GM12878 (cell line): ENCODE results near the gene CDCA3. TPM values are rescaled to one million over a fixed set of nuclear protein-coding genes. Genes with fewer than 3 reads are reported as not detected.

Experiments used
- ATAC-seq: fragments of 200-7000 bp; cut with Tn5 transposase; 3 replicates; pipeline ENCODE4 v1.9.1; 2020; ENCODE audit warnings: mild to moderate bottlenecking, moderate library complexity
- BruUV-seq: library from RNA; stranded (reverse); fragments of 400-500 nt; replicated peaks from 2 replicates; lab custom pipeline; 2021; lab: Mats Ljungman, UMichigan
- CTCF ChIA-PET: fragments of 300-600 bp; sonication (Branson Sonifier 250); formaldehyde crosslinking; extraction: SDS; loops from one replicate; lab custom pipeline; 2021; ENCODE audit warnings: inconsistent platforms; lab: Yijun Ruan, JAX
- POLR2A ChIA-PET: fragments of 350-600 bp; formaldehyde crosslinking; extraction: SDS; loops from one replicate; lab custom pipeline; 2021; ENCODE audit warnings: inconsistent platforms; lab: Charles Lee
- RAD21 ChIA-PET: fragments of 300-600 bp; sonication (Branson Sonifier 250); formaldehyde crosslinking; loops from one replicate; lab custom pipeline; 2023; ENCODE audit warnings: antibody characterized with exemption; ENCODE audit not compliant: unreplicated experiment; lab: Charles Lee
- SMC1A ChIA-PET: fragments of 300-600 bp; sonication (Branson Sonifier 250); formaldehyde crosslinking; loops from one replicate; lab custom pipeline; 2023; ENCODE audit not compliant: unreplicated experiment, uncharacterized antibody; lab: Charles Lee
- DNase-seq: peaks from one replicate; pipeline ENCODE4 v3.0.0-alpha.2; 2011; ENCODE audit warnings: low read depth, low spot score
- FAIRE-seq: peaks from 3 replicates; lab custom pipeline; 2011; peaks lifted over from hg19 to GRCh38; lab: Jason Lieb, UNC
- H2AFZ ChIP-seq: 2 replicates; pipeline ENCODE4 v1.6.0; 2011; ENCODE audit warnings: low read depth, low read length, control low read depth; ENCODE audit not compliant: control insufficient read depth
- H3K27ac ChIP-seq: 2 replicates; pipeline ENCODE4 v1.5.1; 2011; ENCODE audit warnings: control low read depth; ENCODE audit not compliant: control insufficient read depth, insufficient read depth
- H3K27me3 ChIP-seq, 2 experiments: replicated peaks in 1 of 2; 2 replicates each; pipeline versions ENCODE4 v1.6.0 to v1.6.1; 2011; ENCODE audit warnings: low read length in 1 of 2; ENCODE audit not compliant: control insufficient read depth in 2 of 2, insufficient read depth in 2 of 2
- H3K36me3 ChIP-seq, 2 experiments: 2 replicates each; pipeline ENCODE4 v1.5.1; 2011; ENCODE audit warnings: low read length in 1 of 2; ENCODE audit not compliant: control insufficient read depth in 2 of 2, insufficient read depth in 2 of 2
- H3K4me1 ChIP-seq: 2 replicates; pipeline ENCODE4 v1.6.1; 2011; ENCODE audit warnings: mild to moderate bottlenecking, low read length, moderate library complexity, mixed read lengths; ENCODE audit not compliant: control insufficient read depth, insufficient read depth
- H3K4me2 ChIP-seq: 2 replicates; pipeline ENCODE4 v1.6.0; 2011; ENCODE audit warnings: control low read depth; ENCODE audit not compliant: control insufficient read depth, insufficient read depth
- H3K4me3 ChIP-seq: fragments of 200-600 bp; sonication (generic); 2 replicates; pipeline ENCODE4 v1.5.1; 2016
- H3K79me2 ChIP-seq: 2 replicates; pipeline ENCODE4 v1.6.0; 2011; ENCODE audit warnings: low read length; ENCODE audit not compliant: control insufficient read depth, insufficient read depth
- H3K9ac ChIP-seq: 2 replicates; pipeline ENCODE4 v1.8.0; 2011; ENCODE audit warnings: low read length, control low read depth, mixed read lengths; ENCODE audit not compliant: control insufficient read depth, insufficient read depth
- H3K9me3 ChIP-seq: replicated peaks from 3 replicates; pipeline ENCODE4 v1.5.1; 2011; ENCODE audit warnings: mild to moderate bottlenecking, low read length; ENCODE audit not compliant: control insufficient read depth, insufficient read depth
- H4K20me1 ChIP-seq: 2 replicates; pipeline ENCODE4 v1.6.0; 2011; ENCODE audit not compliant: control insufficient read depth, insufficient read depth
- ATF7 ChIP-seq: fragments of 450-650 bp; IDR thresholded peaks from 2 replicates; pipeline ENCODE4 v1.6.1; 2016; ENCODE audit warnings: low read depth, mild to moderate bottlenecking
- EZH2 ChIP-seq: IDR thresholded peaks from 2 replicates; pipeline ENCODE4 v1.6.1; 2012; ENCODE audit warnings: low read depth, mild to moderate bottlenecking, control low read depth, inconsistent platforms, low read length, borderline replicate concordance; ENCODE audit not compliant: control insufficient read depth
- FOS ChIP-seq: IDR thresholded peaks from 3 replicates; pipeline ENCODE4 v1.6.1; 2011; ENCODE audit warnings: borderline replicate concordance; ENCODE audit not compliant: insufficient read length; ENCODE audit errors: extremely low read depth
- JUNB ChIP-seq: IDR thresholded peaks from 2 replicates; pipeline ENCODE4 v1.6.1; 2016; ENCODE audit warnings: antibody characterized with exemption, mild to moderate bottlenecking
- POLR2AphosphoS5 ChIP-seq: IDR thresholded peaks from 2 replicates; pipeline ENCODE4 v1.6.1; 2011; ENCODE audit warnings: mild to moderate bottlenecking, low read length, inconsistent platforms
- SIX5 ChIP-seq: IDR thresholded peaks from 2 replicates; pipeline ENCODE4 v1.6.1; 2011; ENCODE audit warnings: mild to moderate bottlenecking, low read depth, low read length, moderate library complexity; ENCODE audit not compliant: severe bottlenecking
- SMAD5 ChIP-seq: IDR thresholded peaks from 2 replicates; pipeline ENCODE4 v1.6.1; 2016; ENCODE audit warnings: antibody characterized with exemption, low read depth
- ZNF274 ChIP-seq: IDR thresholded peaks from one replicate; pipeline ENCODE4 v1.8.0; 2011; ENCODE audit not compliant: insufficient read length, insufficient read depth
- WGBS: methylation state at CpG from one replicate; pipeline ENCODE4 v1.1.6; 2016; ENCODE audit warnings: low lambda C conversion rate; ENCODE audit not compliant: insufficient replicate concordance, insufficient coverage; ENCODE audit errors: missing lambda C conversion rate; 5-methylcytosine and 5-hydroxymethylcytosine counted together
- in situ Hi-C: fragments of 300-500 bp; cut with MboI; formaldehyde crosslinking; loops from 9 replicates; pipeline ENCODE4 v1.14.3; 2018; ENCODE audit warnings: mixed read lengths
- intact Hi-C: fragments of 100-400 bp; cut with micrococcal nuclease; formaldehyde crosslinking; loops from one replicate; pipeline ENCODE4 v1.14.2; 2022; ENCODE audit not compliant: unreplicated experiment
- polyA plus RNA-seq, 11 experiments: library from polyadenylated mRNA; depleted of rRNA in 4 of 11; unstranded in 6 of 11; stranded (reverse) in 5 of 11; fragments of >200 nt; fragmentation: Nextera tagmentation in 4 of 11; fragmentation: Illumina TruSeq in 1 of 11; extraction: Ambion mirVana in 4 of 11; extraction: Trizol in 1 of 11; gene quantifications; 1 replicate in 1 of 11; 2 replicates in 10 of 11; pipeline versions ENCODE4 v1.2.1 to v1.2.3, GENCODE V29; 2011 to 2016; ENCODE audit warnings: inconsistent platforms in 2 of 11, missing spikeins in 2 of 11, low read depth in 1 of 11
- total RNA-seq, 4 experiments: library from RNA; depleted of rRNA in 3 of 4; stranded (reverse); fragments of >200 nt in 3 of 4; fragmentation: Illumina TruSeq in 1 of 4; extraction: Trizol in 1 of 4; gene quantifications; 2 replicates each; pipeline versions ENCODE4 v1.2.1 to v1.2.3, GENCODE V29; 2013 to 2021
- TF ChIP-seq, protein P1 (sequence below): IDR thresholded peaks from 2 replicates; pipeline ENCODE4 v1.6.1; 2011; ENCODE audit warnings: borderline replicate concordance, low read depth, mild to moderate bottlenecking, moderate library complexity, low read length; ENCODE audit not compliant: insufficient read depth, poor library complexity, severe bottlenecking
- TF ChIP-seq, protein P2 (sequence below): fragments of 450-650 bp; IDR thresholded peaks from 2 replicates; pipeline ENCODE4 v1.6.1; 2017; ENCODE audit warnings: mild to moderate bottlenecking
- TF ChIP-seq, protein P3 (sequence below): fragments of 450-650 bp; IDR thresholded peaks from 2 replicates; pipeline ENCODE4 v1.6.1; 2017; ENCODE audit warnings: antibody characterized with exemption, mild to moderate bottlenecking, moderate library complexity
- TF ChIP-seq, protein P4 (sequence below): fragments of 450-650 bp; IDR thresholded peaks from 2 replicates; pipeline ENCODE4 v1.6.1; 2014; ENCODE audit warnings: mild to moderate bottlenecking

The CDCA3 gene
- total and polyA plus RNA-seq, 10 of the 15 experiments (the other 5 are each of a cell fraction or from before 2014, with no cell fraction given): 34.5 to 148 (median 97.4) TPM

DNA sequence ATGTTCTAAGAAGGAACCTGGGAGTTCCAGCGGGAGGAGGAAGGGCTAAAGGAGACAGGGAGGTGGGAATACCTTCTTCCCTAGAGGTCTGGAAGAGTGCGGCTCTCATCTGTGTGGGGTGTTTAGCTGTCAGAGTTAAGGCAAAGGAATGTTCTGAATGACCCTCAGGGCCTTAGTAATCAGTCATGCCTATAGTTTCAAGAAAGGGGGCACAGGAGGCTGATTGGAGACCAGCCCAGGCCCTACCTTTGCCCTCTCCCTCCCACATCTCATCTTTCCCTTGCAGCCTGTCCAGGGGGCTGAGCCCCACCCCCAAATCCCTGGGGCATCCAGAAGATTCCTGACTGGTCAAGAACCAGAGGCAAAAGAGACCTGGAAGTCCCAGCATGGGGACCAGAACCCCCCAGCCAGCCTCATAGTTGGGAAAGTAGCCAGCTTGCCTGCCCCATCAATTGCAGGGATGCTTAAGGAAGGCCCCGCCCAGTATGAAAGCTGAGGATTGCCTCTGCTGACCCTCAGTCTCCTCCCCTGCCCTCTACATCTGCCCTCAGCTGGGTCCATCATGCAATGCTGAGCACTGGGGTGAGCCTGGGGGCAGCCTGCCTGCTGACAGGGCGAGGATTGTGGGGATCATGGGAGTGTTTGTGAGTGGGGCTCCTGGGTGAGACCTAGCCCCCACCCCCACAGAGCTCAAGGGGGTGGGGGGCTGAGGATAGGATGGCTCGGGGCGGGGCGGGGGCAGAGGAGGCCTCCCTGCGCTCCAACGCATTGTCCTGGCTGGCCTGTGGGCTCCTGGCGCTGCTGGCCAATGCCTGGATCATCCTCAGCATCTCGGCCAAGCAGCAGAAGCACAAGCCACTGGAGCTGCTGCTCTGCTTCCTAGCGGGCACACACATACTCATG, 27.7 kb downstream of the CDCA3 start:
- H2AFZ ChIP-seq: no peak overlapping the region
- FAIRE-seq (no peak), ATAC-seq (no peak), DNase-seq (no peak)
- no peaks in the 10 kb centered on the region; the same call in 1 of the 2 replicates for H3K4me1 ChIP-seq
- WGBS: 10% methylated on average over 8 of the region's 12 CpGs
- no peak overlapping the region for H3K4me3 ChIP-seq
- H3K27ac ChIP-seq: no peak overlapping the region
- ChIA-PET RAD21 (interaction anchor here (1.4 kb wide), 1 partner anchor 31 kb away, joined by 4 read pairs; no protein-coding TSS in a partner anchor), CTCF (interaction anchor here (1.2 to 5.1 kb wide), 6 partner anchors 10 to 260 kb away, joined by 3 to 71 read pairs (median 12); partner anchors contain the start of gene MLF2), POLR2A (interaction anchor here (0.9 kb wide), 1 partner anchor 69 kb away, joined by 3 read pairs; no protein-coding TSS in a partner anchor), SMC1A (interaction anchor here (0.5 to 4.8 kb wide), 4 partner anchors 70 to 101 kb away, joined by 3 to 23 read pairs (median 4); partner anchors contain the start of gene MLF2)
- no peaks in the 10 kb centered on the region for H4K20me1 ChIP-seq
- no peak overlapping the region for H3K9ac ChIP-seq
- no peaks in the 10 kb centered on the region for H3K9me3 ChIP-seq
- intact Hi-C loops (loop anchor here (2.0 kb wide), 1 partner anchor 207 kb away; no protein-coding TSS in a partner anchor), in situ Hi-C loops (no loop called here)
- no peaks in the 10 kb centered on the region for H3K79me2 ChIP-seq
- peaks cover 17 to 23% of the 10 kb centered on the region in 2 experiments for H3K27me3 ChIP-seq
- BruUV-seq: no TSS peak
- TF ChIP-seq FOS (no peak), POLR2AphosphoS5 (no peak), ATF7 (no peak), JUNB (no peak), SMAD5 (no peak), EZH2 (no peak), ZNF274 (no peak), SIX5 (no peak)
- TF ChIP-seq, protein P1, sequence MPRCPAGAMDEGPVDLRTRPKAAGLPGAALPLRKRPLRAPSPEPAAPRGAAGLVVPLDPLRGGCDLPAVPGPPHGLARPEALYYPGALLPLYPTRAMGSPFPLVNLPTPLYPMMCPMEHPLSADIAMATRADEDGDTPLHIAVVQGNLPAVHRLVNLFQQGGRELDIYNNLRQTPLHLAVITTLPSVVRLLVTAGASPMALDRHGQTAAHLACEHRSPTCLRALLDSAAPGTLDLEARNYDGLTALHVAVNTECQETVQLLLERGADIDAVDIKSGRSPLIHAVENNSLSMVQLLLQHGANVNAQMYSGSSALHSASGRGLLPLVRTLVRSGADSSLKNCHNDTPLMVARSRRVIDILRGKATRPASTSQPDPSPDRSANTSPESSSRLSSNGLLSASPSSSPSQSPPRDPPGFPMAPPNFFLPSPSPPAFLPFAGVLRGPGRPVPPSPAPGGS: no peak
- TF ChIP-seq, protein P2, sequence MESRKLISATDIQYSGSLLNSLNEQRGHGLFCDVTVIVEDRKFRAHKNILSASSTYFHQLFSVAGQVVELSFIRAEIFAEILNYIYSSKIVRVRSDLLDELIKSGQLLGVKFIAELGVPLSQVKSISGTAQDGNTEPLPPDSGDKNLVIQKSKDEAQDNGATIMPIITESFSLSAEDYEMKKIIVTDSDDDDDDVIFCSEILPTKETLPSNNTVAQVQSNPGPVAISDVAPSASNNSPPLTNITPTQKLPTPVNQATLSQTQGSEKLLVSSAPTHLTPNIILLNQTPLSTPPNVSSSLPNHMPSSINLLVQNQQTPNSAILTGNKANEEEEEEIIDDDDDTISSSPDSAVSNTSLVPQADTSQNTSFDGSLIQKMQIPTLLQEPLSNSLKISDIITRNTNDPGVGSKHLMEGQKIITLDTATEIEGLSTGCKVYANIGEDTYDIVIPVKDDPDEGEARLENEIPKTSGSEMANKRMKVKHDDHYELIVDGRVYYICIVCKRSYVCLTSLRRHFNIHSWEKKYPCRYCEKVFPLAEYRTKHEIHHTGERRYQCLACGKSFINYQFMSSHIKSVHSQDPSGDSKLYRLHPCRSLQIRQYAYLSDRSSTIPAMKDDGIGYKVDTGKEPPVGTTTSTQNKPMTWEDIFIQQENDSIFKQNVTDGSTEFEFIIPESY: no peak
- TF ChIP-seq, protein P3, sequence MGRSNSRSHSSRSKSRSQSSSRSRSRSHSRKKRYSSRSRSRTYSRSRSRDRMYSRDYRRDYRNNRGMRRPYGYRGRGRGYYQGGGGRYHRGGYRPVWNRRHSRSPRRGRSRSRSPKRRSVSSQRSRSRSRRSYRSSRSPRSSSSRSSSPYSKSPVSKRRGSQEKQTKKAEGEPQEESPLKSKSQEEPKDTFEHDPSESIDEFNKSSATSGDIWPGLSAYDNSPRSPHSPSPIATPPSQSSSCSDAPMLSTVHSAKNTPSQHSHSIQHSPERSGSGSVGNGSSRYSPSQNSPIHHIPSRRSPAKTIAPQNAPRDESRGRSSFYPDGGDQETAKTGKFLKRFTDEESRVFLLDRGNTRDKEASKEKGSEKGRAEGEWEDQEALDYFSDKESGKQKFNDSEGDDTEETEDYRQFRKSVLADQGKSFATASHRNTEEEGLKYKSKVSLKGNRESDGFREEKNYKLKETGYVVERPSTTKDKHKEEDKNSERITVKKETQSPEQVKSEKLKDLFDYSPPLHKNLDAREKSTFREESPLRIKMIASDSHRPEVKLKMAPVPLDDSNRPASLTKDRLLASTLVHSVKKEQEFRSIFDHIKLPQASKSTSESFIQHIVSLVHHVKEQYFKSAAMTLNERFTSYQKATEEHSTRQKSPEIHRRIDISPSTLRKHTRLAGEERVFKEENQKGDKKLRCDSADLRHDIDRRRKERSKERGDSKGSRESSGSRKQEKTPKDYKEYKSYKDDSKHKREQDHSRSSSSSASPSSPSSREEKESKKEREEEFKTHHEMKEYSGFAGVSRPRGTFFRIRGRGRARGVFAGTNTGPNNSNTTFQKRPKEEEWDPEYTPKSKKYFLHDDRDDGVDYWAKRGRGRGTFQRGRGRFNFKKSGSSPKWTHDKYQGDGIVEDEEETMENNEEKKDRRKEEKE: no peak
- TF ChIP-seq, protein P4, sequence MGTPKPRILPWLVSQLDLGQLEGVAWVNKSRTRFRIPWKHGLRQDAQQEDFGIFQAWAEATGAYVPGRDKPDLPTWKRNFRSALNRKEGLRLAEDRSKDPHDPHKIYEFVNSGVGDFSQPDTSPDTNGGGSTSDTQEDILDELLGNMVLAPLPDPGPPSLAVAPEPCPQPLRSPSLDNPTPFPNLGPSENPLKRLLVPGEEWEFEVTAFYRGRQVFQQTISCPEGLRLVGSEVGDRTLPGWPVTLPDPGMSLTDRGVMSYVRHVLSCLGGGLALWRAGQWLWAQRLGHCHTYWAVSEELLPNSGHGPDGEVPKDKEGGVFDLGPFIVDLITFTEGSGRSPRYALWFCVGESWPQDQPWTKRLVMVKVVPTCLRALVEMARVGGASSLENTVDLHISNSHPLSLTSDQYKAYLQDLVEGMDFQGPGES: no peak
- H3K36me3 ChIP-seq: no peaks in the 10 kb centered on the region
- H3K4me2 ChIP-seq: no peak overlapping the region
